Gastroesophageal sphincter (tissue), 4 donors: ENCODE measurements around the gene CFAP74. TPM values are rescaled to one million over a fixed set of nuclear protein-coding genes. Genes with fewer than 3 reads are reported as not detected.
A peak's percentile ranks its signal among the peaks of the same experiment; 100 is the strongest.

Experiments used
- ATAC-seq: fragments of 150-250 bp; one replicate; pipeline ENCODE4 v1.9.1; 2016; ENCODE audit warnings: mild to moderate bottlenecking, moderate library complexity
- H3K27ac ChIP-seq, 4 donors: fragments of 200-600 bp; sonication (generic) in 3 of 4; 1 replicate in 3 of 4; 2 replicates in 1 of 4; pipeline ENCODE4 v1.5.1; 2016 to 2019
- H3K27me3 ChIP-seq: fragments of 200-600 bp; sonication (generic); one replicate; pipeline ENCODE4 v1.5.1; 2019
- H3K36me3 ChIP-seq, 2 donors: fragments of 200-600 bp; sonication (generic); one replicate each; pipeline ENCODE4 v1.5.1; 2019; ENCODE audit warnings: control low read depth in 1 of 2
- H3K4me1 ChIP-seq, 3 donors: fragments of 200-600 bp; sonication (generic); 1 replicate in 2 of 3; 2 replicates in 1 of 3; pipeline ENCODE4 v1.5.1; 2016 to 2019; ENCODE audit warnings: control low read depth in 2 of 3
- H3K4me3 ChIP-seq, 2 donors: fragments of 200-600 bp; sonication (generic); one replicate each; pipeline ENCODE4 v1.5.1; 2019; ENCODE audit warnings: mild to moderate bottlenecking in 1 of 2, moderate library complexity in 1 of 2
- H3K9me3 ChIP-seq, 3 donors: fragments of 200-600 bp; sonication (generic); one replicate each; pipeline ENCODE4 v1.5.1; 2017 to 2019; ENCODE audit warnings: control low read depth in 2 of 3
- CTCF ChIP-seq, 4 experiments: fragments of 200-600 bp in 2 of 4; fragments of 450-650 bp in 2 of 4; sonication (generic) in 1 of 4; IDR thresholded peaks; one replicate each; pipeline ENCODE4 v1.5.1; 2017 to 2019; ENCODE audit warnings: antibody characterized with exemption in 4 of 4, mild to moderate bottlenecking in 2 of 4, moderate library complexity in 2 of 4
- EP300 ChIP-seq: sonication (generic); formaldehyde crosslinking; IDR thresholded peaks from one replicate; pipeline ENCODE4 v1.6.1; 2017; ENCODE audit warnings: antibody characterized with exemption, mild to moderate bottlenecking
- POLR2A ChIP-seq, 2 donors: fragments of 450-650 bp; IDR thresholded peaks; one replicate each; pipeline ENCODE4 v1.6.1; 2017; ENCODE audit warnings: antibody characterized with exemption in 2 of 2, mild to moderate bottlenecking in 2 of 2, moderate library complexity in 1 of 2
- POLR2AphosphoS5 ChIP-seq: sonication (generic); formaldehyde crosslinking; IDR thresholded peaks from one replicate; pipeline ENCODE4 v1.6.1; 2017; ENCODE audit warnings: antibody characterized with exemption
- WGBS, 2 donors: methylation state at CpG; one replicate each; pipeline ENCODE4 v1.1.5; 2018; ENCODE audit warnings: low coverage in 1 of 2; 5-methylcytosine and 5-hydroxymethylcytosine counted together
- total RNA-seq, 4 donors: library from RNA; depleted of rRNA; stranded (reverse); fragments of >200 nt; gene quantifications; one replicate each; pipeline ENCODE4 v1.1.0, GENCODE V29; 2016

CFAP74 gene
- total RNA-seq, 4 donors from 2014 or later, result 0.12 TPM; not detected in 3

- H3K27me3 ChIP-seq, result peaks cover 95% of the 10 kb centered on the region
- ATAC-seq, result no peak
- 82% methylated on average over 8 of the region's 25 CpGs; no CpG with 5 or more reads in 1 of the 2 donors for WGBS, 2 donors
Measured at GRCh38 chr1:2047749-2048729, 44.5 kb upstream of the CFAP74 start.

DNA sequence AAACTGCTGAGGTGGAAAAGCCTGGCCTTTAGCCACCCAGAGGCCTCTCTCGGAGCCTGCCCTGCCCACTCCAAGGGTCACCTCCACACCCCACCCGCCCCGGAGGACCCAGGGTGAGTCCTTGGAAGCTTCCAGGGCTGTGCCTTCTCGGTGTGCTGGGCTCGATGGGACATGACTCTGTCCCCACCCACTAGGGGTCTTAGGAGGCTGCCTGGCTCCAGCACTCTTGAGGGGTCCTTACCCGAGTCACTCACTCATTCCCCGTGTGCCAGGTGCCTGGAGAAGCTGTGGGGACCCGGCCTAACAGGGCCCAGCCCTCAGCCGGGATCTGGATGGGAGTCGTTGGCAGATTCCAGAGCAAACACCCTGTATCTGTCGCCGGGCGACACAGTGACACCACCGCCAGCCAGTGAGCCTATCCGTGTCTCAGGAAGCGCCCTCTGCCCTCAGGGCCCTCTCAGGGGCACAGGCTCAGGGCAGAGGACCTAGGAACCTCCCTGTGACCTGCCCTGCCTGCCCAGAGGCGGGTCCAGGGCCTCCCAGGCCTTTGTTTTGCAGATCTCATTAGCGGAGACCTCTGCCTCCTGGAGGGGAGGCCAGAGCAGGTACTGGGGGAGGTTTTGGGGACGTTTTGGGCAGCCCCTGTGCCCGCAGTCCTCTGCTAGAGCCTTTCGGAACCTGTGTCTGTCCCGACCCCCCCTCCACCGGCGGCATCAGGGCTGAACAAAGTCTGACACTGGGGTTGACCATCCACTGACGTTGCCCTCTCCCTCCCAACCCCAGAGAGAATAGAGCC is 43.6 kb upstream of the CFAP74 start:
- Histone ChIP-seq H3K9me3 (no peaks in the 10 kb centered on the region), H3K4me3 (no peak overlapping the region), H3K4me1 (peaks cover 0 to 43% (median 14%) of the 10 kb centered on the region in 3 donors), H3K27ac (no peak overlapping the region), H3K27me3 (peaks cover 93% of the 10 kb centered on the region), H3K36me3 (no peaks in the 10 kb centered on the region)
- WGBS, 2 donors, result 63% methylated on average over 1 of the region's 25 CpGs; no CpG with 5 or more reads in 1 of the 2 donors
- no peak for TF ChIP-seq CTCF (IDR thresholded peaks at IDR 0.05)
- no peak for TF ChIP-seq POLR2AphosphoS5
- no peak for TF ChIP-seq POLR2A (IDR thresholded peaks at IDR 0.05)
- no peak for TF ChIP-seq EP300
- ATAC-seq, result no peak

More at GRCh38 chr1:2047749-2048729, 44.5 kb upstream of the CFAP74 start:
- H3K27ac ChIP-seq, result no peak overlapping the region
- H3K4me3 ChIP-seq, result no peak overlapping the region
- TF ChIP-seq POLR2AphosphoS5 (no peak), EP300 (no peak), POLR2A (IDR thresholded peaks at IDR 0.05) (no peak)
- no peaks in the 10 kb centered on the region for H3K9me3 ChIP-seq
- no peaks in the 10 kb centered on the region for H3K36me3 ChIP-seq
- peaks cover 0 to 43% (median 14%) of the 10 kb centered on the region in 3 donors for H3K4me1 ChIP-seq

- WGBS, 2 donors, result 48% methylated on average over 7 of the region's 20 CpGs; no CpG with 5 or more reads in 1 of the 2 donors
- no peaks in the 10 kb centered on the region for H3K36me3 ChIP-seq
- H3K27ac ChIP-seq, result no peak overlapping the region
- no peak for ATAC-seq
- H3K4me1 ChIP-seq, result peaks cover 0 to 43% (median 14%) of the 10 kb centered on the region in 3 donors
- no peaks in the 10 kb centered on the region for H3K9me3 ChIP-seq
- TF ChIP-seq CTCF (IDR thresholded peaks at IDR 0.05), result peak in 2 of 4 experiments; percentile 19 to 62
- no peak for TF ChIP-seq POLR2A (IDR thresholded peaks at IDR 0.05)
- TF ChIP-seq EP300, result no peak
- TF ChIP-seq POLR2AphosphoS5, result no peak
- H3K27me3 ChIP-seq, result peaks cover 93% of the 10 kb centered on the region
- no peak overlapping the region for H3K4me3 ChIP-seq
Measured at GRCh38 chr1:2046174-2046917, 42.8 kb upstream of the CFAP74 start.

- H3K27me3 ChIP-seq, result peaks cover 86% of the 10 kb centered on the region
- H3K9me3 ChIP-seq, result no peaks in the 10 kb centered on the region
- no peak overlapping the region for H3K4me3 ChIP-seq
- ATAC-seq, result peak; percentile 8
- WGBS, 2 donors, result 43 to 51% methylated on average over 3 to 5 of the region's 15 CpGs
- H3K36me3 ChIP-seq, result no peaks in the 10 kb centered on the region
- H3K27ac ChIP-seq, result no peak overlapping the region
- peaks cover 0 to 36% (median 14%) of the 10 kb centered on the region in 3 donors for H3K4me1 ChIP-seq
- no peak for TF ChIP-seq POLR2A (IDR thresholded peaks at IDR 0.05)
- TF ChIP-seq POLR2AphosphoS5, result no peak
- TF ChIP-seq EP300, result no peak
- no peak for TF ChIP-seq CTCF (IDR thresholded peaks at IDR 0.05)
Measured at GRCh38 chr1:2045468-2046173, 42.0 kb upstream of the CFAP74 start.
